BJ (cell line): ENCODE results near the gene C14orf119. TPM values are rescaled to one million over a fixed set of nuclear protein-coding genes. Genes with fewer than 3 reads are reported as not detected.

Experiments
- CTCF ChIA-PET: fragments of 350-600 bp; formaldehyde crosslinking; extraction: SDS; loops from one replicate; lab custom pipeline; 2021; ENCODE audit warnings: antibody characterized with exemption, inconsistent platforms; lab: Yijun Ruan, JAX
- POLR2A ChIA-PET: fragments of 300-600 bp; sonication (Branson Sonifier 250); formaldehyde crosslinking; extraction: SDS; loops from one replicate; lab custom pipeline; 2021; ENCODE audit warnings: antibody characterized with exemption; lab: Charles Lee
- DNase-seq: peaks from one replicate; pipeline ENCODE4 v3.0.0-alpha.2; 2011; ENCODE audit warnings: low read depth
- H3K27me3 ChIP-seq: 2 replicates; pipeline ENCODE4 v1.6.0; 2011; ENCODE audit warnings: low read length; ENCODE audit not compliant: control insufficient read depth, insufficient read depth
- H3K36me3 ChIP-seq: 2 replicates; pipeline ENCODE4 v1.5.1; 2011; ENCODE audit warnings: low read length; ENCODE audit not compliant: control insufficient read depth, insufficient read depth
- H3K4me3 ChIP-seq: 2 replicates; pipeline ENCODE4 v1.5.1; 2011; ENCODE audit warnings: low read depth, mild to moderate bottlenecking, control low read depth, low read length
- polyA minus RNA-seq: library from RNA; depleted of rRNA, polyadenylated mRNA; stranded (reverse); fragments of >200 nt; gene quantifications from 2 replicates; pipeline ENCODE4 v1.2.3, GENCODE V29; 2011; rRNA and poly(A)+ RNA removed
- polyA plus RNA-seq: library from polyadenylated mRNA; depleted of rRNA; stranded (reverse); fragments of >200 nt; gene quantifications from 2 replicates; pipeline ENCODE4 v1.2.3, GENCODE V29; 2011; rRNA removed
- TF ChIP-seq, protein P1 (sequence below): IDR thresholded peaks from 2 replicates; pipeline ENCODE4 v1.5.1; 2011; ENCODE audit warnings: low read depth, mild to moderate bottlenecking, control low read depth, inconsistent platforms, low read length, moderate library complexity; ENCODE audit not compliant: insufficient read depth

Gene C14orf119, protein sequence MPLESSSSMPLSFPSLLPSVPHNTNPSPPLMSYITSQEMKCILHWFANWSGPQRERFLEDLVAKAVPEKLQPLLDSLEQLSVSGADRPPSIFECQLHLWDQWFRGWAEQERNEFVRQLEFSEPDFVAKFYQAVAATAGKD
- polyA plus RNA-seq (104 and 112 TPM in 2 replicates), polyA minus RNA-seq (34.0 and 62.0 TPM in 2 replicates)

DNA sequence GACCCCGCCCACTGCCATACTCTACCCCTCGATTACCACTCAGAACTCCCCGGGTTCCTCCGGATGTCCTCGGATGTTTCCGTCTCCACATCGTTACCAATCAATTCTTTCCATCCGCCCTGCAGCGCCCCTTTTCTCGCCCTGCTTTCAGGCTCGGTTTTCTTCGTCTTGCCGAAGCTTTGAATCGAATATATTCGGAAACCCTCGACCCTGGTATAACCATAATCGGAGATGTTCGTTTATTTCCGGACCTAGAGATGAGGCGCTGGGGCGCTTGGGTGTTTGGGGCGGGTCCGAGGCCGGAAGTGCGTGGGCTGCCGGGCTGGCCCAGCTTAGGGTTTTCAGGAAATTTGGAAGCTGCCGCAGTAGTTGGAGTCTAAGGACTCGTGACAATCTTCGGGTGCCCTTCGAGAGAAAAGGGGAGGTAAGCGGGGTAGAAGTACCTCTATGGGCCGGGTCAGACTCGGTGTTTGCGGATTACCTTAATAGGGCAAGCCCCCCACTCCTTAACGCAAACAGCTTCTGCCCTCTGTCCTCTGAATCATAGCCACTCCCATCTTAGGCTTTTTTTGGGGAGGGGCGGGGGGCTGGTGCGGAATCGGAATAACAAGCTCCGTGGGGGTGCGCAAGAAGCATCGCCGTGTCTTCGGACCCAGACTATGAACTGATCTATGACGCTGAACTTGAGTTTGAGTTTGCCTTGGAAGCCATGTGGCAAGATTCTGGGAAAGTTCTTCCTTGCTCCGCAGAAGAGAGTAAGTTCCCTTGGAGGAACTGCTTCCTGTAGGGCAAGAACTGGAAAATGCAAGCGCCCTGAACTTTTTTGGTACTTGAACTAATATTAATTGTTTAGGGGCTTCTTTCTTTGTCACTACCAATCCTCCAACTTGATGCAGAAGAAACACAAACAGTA is at the start of gene C14orf119:
Gene C14orf119, plus strand, starts transcription at position 310 of the 913 bp plus-strand sequence. CDS start 2,154 bp downstream, outside the sequence.
- Histone ChIP-seq H3K36me3 (peaks cover 10% of the 10 kb centered on the region), H3K27me3 (no peaks in the 10 kb centered on the region), H3K4me3 (peak within 1 kb of the TSS; percentile 89)
- ChIA-PET CTCF (interaction anchor here (0.6 to 3.3 kb wide), 21 partner anchors 8 to 125 kb away, joined by 3 to 43 read pairs (median 3); partner anchors contain the start of genes AJUBA and CDH24), POLR2A (interaction anchor here (0.6 to 1.5 kb wide), 8 partner anchors 9 to 66 kb away, joined by 3 to 10 read pairs (median 3); no protein-coding TSS in a partner anchor)
- peak; percentile 99 for DNase-seq
- TF ChIP-seq, protein P1, sequence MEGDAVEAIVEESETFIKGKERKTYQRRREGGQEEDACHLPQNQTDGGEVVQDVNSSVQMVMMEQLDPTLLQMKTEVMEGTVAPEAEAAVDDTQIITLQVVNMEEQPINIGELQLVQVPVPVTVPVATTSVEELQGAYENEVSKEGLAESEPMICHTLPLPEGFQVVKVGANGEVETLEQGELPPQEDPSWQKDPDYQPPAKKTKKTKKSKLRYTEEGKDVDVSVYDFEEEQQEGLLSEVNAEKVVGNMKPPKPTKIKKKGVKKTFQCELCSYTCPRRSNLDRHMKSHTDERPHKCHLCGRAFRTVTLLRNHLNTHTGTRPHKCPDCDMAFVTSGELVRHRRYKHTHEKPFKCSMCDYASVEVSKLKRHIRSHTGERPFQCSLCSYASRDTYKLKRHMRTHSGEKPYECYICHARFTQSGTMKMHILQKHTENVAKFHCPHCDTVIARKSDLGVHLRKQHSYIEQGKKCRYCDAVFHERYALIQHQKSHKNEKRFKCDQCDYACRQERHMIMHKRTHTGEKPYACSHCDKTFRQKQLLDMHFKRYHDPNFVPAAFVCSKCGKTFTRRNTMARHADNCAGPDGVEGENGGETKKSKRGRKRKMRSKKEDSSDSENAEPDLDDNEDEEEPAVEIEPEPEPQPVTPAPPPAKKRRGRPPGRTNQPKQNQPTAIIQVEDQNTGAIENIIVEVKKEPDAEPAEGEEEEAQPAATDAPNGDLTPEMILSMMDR = no peak

DNA sequence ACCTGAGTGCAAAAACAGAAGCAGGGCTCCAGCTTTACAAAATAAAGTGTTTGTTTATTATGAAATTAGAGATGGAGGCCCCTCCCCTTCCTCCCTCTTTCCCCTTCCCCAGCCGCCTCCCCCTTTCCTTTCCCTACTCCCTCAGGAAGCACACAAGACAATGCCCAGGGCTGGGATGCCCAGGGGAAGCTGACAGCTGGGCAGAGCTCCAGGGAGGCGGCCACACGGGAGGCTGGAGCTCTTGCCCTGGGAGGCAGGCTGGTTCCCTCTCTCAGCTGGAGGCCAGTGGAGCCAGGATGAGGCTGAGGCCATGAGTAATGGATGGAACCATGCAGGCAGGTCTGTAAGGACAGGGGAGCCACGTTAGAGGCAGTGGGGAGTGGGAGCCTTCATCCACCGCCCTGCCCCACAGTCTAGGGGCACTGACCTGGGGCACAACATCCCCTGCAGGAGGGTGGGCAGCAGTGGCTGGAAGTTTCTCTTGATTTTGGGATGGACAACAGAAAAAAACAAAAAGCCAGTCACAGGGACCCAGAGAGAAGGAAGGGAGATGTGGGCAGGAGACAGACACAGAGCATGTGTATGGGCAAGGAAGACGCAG is 48.2 kb upstream of the C14orf119 start:
- TF ChIP-seq, protein P1 = no peak
- DNase-seq = no peak
- H3K4me3 ChIP-seq = no peak overlapping the region
- POLR2A ChIA-PET = no interaction called here
- peaks cover 3% of the 10 kb centered on the region; the same call in 1 of the 2 replicates for H3K36me3 ChIP-seq
- no peaks in the 10 kb centered on the region for H3K27me3 ChIP-seq
- CTCF ChIA-PET = interaction anchor here (0.7 to 1.4 kb wide), 6 partner anchors 8 to 21 kb away, joined by 3 to 5 read pairs (median 3); no protein-coding TSS in a partner anchor

DNA sequence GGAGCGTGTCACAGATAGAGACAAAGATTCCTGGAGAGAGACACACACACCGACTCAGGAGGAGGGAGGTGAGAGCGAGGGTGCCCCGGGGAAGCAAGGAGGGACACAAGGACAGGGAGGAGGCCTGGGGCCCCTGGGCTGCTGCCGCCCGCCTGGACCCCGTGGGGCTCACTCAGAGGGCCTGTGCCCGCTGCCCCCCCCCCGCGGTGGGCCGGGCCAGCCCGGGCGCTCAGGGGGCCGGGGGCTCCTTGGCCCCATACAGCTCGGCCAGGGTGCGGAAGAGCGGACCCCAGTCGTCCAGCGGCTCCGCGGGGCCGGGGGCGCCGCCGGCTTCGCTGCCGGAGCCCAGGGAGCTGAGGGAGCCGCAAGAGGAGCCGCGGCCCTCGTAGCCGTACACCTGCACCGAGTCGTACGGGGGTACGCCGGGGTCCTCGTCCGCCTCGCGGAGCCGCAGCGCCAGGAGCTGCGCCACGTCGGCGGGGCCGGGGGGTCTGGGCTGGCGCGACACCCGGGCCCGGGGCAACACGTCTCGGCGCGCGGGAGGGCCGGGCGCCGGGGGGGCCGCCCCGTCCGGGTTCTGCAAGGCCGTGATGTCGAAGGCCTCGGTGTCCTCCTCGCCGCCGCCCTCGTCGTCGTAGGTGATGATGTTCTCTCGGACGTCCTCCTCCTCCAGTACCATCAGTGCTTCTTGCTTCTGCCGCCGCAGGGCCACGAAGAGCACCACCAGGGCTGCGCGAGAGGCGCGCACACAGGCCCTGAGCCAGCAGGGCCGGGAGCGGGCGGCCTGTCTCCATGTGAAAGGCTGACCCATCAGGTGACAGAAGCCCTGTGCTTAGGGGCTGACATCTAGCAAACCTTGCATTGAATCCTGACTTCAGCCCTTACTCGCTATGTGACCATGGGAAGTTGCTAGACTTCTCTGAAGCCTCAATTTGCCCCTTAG is 47.3 kb upstream of the C14orf119 start:
- no peak for DNase-seq
- ChIA-PET CTCF (interaction anchor here (0.7 to 19.2 kb wide), 6 partner anchors 7 to 58 kb away, joined by 3 to 539 read pairs (median 4); partner anchors contain the start of gene AJUBA), POLR2A (no interaction called here)
- H3K4me3 ChIP-seq = no peak overlapping the region
- no peaks in the 10 kb centered on the region for H3K27me3 ChIP-seq
- H3K36me3 ChIP-seq = peaks cover 3% of the 10 kb centered on the region; the same call in 1 of the 2 replicates
- TF ChIP-seq, protein P1 = no peak

DNA sequence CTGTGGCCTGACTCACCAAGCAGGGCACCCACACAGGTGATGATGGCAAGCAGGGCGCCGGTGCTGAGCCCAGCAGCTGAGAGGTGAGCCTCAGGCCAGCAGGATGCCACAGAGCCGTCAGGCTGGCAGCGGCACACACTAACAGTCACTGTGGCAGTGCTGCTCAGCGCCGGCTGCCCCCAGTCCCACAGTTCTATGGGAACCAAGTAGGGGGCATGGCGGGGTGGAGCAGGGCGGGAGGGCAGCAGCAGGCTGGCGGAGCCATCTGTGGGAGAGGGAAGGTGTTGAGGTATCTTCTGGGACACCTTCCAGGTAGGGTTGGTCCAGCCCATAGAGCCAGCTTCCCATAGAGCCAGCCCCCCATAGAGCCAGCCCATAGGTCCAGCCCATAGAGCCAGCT is 46.3 kb upstream of the C14orf119 start:
- ChIA-PET POLR2A (no interaction called here), CTCF (interaction anchor here (1.0 to 19.2 kb wide), 2 partner anchors 59 to 61 kb away, joined by 5 to 539 read pairs; partner anchors contain the start of gene AJUBA)
- H3K36me3 ChIP-seq = peaks cover 3% of the 10 kb centered on the region; the same call in 1 of the 2 replicates
- TF ChIP-seq, protein P1 = no peak
- H3K4me3 ChIP-seq = no peak overlapping the region
- no peak for DNase-seq
- no peaks in the 10 kb centered on the region for H3K27me3 ChIP-seq
